ENCODE measurements around the gene EYS. TPM values are rescaled to one million over a fixed set of nuclear protein-coding genes. Genes with fewer than 3 reads are reported as not detected.
A peak's percentile ranks its signal among the peaks of the same experiment; 100 is the strongest.

The EYS gene
- polyA plus RNA-seq, 6 donors from 2014 or later, result 0.06 to 0.18 (median 0.07) TPM; not detected in 1

DNA sequence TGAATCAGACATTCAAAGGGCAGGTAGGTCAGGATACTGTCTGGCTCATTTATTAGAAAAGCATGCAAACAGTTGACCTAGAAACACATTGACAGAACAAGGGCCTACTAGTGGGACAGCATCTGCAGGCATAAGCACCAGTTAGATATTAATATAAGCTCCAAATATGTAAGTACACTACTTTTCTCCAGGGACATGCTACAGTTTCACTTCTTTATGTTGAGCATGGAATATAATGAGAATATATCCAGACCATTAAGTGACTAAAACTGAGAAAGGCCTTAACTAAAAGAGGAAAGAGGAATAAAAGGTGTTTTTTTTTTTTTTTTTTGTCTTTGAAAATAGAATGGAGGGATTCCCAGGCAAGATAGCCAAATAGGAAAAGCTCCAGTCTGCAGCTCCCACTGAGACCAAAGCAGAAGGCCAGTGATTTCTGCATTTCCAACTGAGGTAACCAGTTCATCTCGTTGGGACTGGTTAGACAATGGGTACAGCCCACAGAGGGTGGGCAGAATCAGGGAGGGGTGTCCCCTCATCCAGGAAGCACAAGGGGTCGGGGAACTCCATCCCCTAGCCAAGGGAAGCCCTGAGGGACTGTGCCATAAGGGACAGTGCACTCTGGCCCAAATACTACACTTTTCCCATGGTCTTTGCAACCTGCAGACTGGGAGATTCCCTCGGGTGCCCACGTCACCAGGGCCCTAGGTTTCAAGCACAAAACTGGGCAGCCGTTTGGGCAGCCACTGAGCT, 1819.8 kb downstream of the EYS start:
- Mint-ChIP-seq H3K9me3 (peaks cover 0 to 10% (median 3%) of the 10 kb centered on the region in 7 donors), H3K27me3 (no peaks in the 10 kb centered on the region), H3K27ac (no peak overlapping the region), H3K4me1 (peaks cover 0 to 7% (median 0%) of the 10 kb centered on the region in 3 donors), H3K36me3 (no peaks in the 10 kb centered on the region), H3K4me3 (no peak overlapping the region)
- DNase-seq (no peak), ATAC-seq (ENCODE audit: low read depth in 2 of 2) (no peak)

DNA sequence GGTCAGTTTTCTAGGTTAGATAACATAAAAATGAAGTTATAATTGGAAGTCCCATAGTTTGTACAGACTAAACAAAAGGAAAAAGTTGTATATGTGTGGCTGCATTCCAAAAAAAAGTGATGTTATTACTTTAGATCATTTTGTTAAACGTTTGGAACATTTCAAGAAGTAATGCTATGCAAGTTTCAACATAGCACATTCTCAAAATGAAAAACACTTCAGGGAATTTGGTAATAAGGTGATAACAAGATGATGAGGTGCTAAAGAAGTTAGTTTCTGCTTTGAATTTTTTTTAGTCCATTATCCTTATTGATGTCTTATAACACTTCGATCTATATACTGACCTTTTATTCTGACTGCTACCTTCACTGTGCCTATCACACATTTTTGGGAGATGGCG, 1820.7 kb downstream of the EYS start:
- H3K9me3 Mint-ChIP-seq, result peaks cover 0 to 10% (median 3%) of the 10 kb centered on the region in 7 donors

DNA sequence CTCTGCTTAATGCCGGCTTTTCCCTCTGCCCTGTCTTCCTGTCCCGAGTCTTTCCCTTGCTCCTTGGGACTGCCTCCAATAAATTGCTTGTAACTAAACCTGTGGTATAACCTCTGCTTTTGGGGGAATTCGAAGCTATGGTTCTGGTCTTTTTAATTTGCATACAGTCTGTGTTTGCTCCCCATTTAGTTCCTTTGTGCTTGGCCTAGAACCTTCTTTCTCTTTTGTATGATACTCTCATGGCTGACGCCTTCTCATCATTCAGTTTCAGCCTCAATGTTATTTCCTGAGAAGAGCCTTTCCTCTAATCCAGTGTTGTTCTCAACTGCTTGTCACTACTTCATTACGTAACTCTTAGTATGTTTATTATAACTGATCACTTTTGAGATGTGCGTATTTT, 1823.4 kb downstream of the EYS start:
- Mint-ChIP-seq H3K4me3 (no peak overlapping the region), H3K4me1 (peaks cover 0 to 7% (median 0%) of the 10 kb centered on the region in 3 donors), H3K36me3 (no peaks in the 10 kb centered on the region), H3K27me3 (no peaks in the 10 kb centered on the region), H3K9me3 (peaks cover 0 to 12% (median 4%) of the 10 kb centered on the region in 7 donors), H3K27ac (peak overlapping the region in 1 of 6 donors; percentile 7)
- DNase-seq (no peak), ATAC-seq (ENCODE audit: low read depth in 2 of 2) (no peak)

More for the DNA sequence above, 1820.7 kb downstream of the EYS start:
- H3K36me3 Mint-ChIP-seq, result no peaks in the 10 kb centered on the region
- DNase-seq (no peak), ATAC-seq (ENCODE audit: low read depth in 2 of 2) (no peak)
- H3K27me3 Mint-ChIP-seq, result no peaks in the 10 kb centered on the region
- no peak overlapping the region for H3K27ac Mint-ChIP-seq
- peaks cover 0 to 7% (median 0%) of the 10 kb centered on the region in 3 donors for H3K4me1 Mint-ChIP-seq
- H3K4me3 Mint-ChIP-seq, result no peak overlapping the region

DNA sequence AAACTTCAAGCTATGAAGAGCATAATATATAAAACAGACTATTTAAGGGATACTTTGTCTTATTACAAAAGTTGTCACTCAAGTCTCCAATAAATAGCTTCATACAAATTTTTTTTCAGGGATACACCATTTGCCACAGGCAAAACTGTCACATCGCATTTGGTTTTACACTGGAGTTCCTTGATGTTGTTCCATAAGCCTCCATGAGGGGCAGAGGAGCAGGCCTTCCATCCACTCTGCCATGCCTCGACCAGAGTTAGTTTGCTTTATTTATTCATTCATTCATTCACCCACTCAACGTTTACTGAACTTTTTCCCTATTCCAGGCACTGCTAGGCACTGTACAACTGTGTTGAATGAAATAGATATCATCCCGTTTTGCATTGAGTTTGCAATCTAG, 1824.8 kb downstream of the EYS start:
- H3K27ac Mint-ChIP-seq, result no peak overlapping the region
- DNase-seq, result no peak
- no peaks in the 10 kb centered on the region for H3K27me3 Mint-ChIP-seq
- H3K36me3 Mint-ChIP-seq, result no peaks in the 10 kb centered on the region
- peaks cover 0 to 7% (median 0%) of the 10 kb centered on the region in 3 donors for H3K4me1 Mint-ChIP-seq
- no peak for ATAC-seq (ENCODE audit: low read depth in 2 of 2)
- no peak overlapping the region for H3K4me3 Mint-ChIP-seq
- H3K9me3 Mint-ChIP-seq, result peaks cover 3 to 17% (median 8%) of the 10 kb centered on the region in 7 donors

DNA sequence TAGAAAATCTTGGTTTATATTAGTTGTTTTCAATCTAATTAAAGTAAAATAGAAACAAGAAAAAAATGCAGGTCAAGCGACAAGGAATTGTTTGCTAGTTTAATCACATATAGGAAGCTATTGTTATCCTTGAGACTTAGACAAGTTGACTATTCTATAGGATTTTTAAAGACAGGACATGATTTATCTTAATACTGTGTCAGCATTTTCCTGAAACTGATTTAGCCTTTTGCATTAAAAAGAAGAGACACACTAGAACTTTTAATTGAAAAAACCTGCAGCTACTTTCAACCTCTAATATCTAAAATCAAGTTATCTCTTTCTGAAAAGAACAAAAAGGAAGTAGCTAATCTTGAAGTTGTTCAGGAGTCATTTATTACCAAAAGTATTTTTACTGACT, 1825.2 kb downstream of the EYS start:
- Mint-ChIP-seq H3K4me3 (no peak overlapping the region), H3K27ac (no peak overlapping the region), H3K9me3 (peaks cover 3 to 20% (median 9%) of the 10 kb centered on the region in 7 donors), H3K27me3 (no peaks in the 10 kb centered on the region), H3K36me3 (no peaks in the 10 kb centered on the region), H3K4me1 (peaks cover 0 to 7% (median 0%) of the 10 kb centered on the region in 3 donors)
- no peak for ATAC-seq (ENCODE audit: low read depth in 2 of 2)
- DNase-seq, result no peak

DNA sequence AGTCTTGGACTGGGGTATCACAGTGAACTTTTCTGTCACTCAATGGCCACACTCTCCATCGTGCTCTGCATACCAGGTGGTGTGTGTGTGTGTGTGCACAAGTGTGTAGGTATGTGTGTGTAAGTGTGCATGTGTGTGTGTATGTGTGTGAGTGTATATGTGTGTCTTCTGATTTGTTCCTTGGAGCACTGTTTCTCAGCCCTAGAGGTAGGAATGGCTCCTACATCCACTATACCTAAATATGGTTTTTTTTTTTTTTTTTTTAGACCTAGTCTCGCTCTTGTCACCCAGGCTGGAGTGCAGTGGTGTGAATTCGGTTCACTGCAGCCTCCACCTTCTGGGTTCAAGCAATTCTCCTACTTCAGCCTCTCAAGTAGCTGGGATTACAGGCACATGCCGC, 1834.8 kb downstream of the EYS start:
- Mint-ChIP-seq H3K4me3 (no peak overlapping the region), H3K27me3 (no peaks in the 10 kb centered on the region), H3K36me3 (no peaks in the 10 kb centered on the region), H3K4me1 (no peaks in the 10 kb centered on the region), H3K27ac (no peak overlapping the region), H3K9me3 (peaks cover under 1 to 18% (median 6%) of the 10 kb centered on the region in 7 donors)
- ATAC-seq (ENCODE audit: low read depth in 2 of 2) (no peak), DNase-seq (no peak)

DNA sequence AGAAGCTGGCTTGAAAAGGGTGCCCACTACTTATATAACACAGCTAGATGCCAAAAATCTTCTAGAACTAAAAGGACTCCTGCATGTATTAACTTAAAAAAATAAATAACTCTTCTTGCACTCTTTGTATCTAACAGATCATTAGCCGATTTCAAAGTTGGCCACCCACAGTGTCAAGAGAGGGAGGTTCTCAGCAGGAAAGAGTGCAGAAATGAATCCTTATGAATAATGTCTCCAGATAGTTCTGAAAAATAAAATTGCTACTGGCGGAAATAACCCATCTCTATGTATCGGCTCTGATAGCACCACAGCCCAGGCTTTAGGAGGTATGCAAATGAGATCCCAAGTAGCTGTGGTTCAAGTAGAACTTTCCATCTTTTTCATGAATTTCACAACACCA, 1838.7 kb downstream of the EYS start:
- DNase-seq, result no peak
- H3K4me1 Mint-ChIP-seq, result no peaks in the 10 kb centered on the region
- no peak overlapping the region for H3K4me3 Mint-ChIP-seq
- H3K9me3 Mint-ChIP-seq, result peaks cover 0 to 2% (median 0%) of the 10 kb centered on the region in 7 donors
- no peaks in the 10 kb centered on the region for H3K36me3 Mint-ChIP-seq
- H3K27ac Mint-ChIP-seq, result no peak overlapping the region
- no peak for ATAC-seq (ENCODE audit: low read depth in 2 of 2)
- no peaks in the 10 kb centered on the region for H3K27me3 Mint-ChIP-seq

DNA sequence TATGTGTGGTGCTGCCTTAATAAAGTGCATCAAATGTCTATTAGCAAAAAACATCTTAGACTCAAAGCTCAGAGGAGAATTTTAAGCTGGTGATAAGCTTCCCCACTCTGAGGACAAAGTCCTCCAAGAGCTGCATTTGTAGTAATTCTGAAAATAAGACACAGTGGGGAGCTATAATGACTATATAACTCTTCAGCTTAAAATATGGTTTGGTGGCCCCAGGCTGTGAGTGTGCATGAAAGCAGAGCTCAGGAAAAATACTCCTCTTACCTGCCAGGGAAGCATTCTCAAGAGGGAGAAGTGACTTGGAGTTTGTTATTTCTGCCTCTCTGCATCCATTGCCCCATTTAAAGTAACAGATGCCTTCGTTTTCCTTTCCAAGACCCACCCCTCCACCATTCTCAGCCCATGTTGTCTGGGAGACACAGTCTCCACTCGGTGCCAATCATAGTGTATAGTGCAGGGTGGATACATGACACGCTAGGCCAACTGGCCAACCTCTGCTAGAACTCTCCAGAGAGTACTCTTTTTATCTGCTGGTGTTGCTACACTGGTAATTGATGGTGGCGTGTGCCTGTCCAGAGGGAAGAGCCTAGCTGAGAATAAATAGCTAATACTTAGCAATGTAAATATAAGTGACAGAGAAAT, 1842.2 kb downstream of the EYS start:
- Mint-ChIP-seq H3K9me3 (no peaks in the 10 kb centered on the region), H3K4me3 (no peak overlapping the region), H3K36me3 (no peaks in the 10 kb centered on the region), H3K4me1 (no peaks in the 10 kb centered on the region), H3K27me3 (no peaks in the 10 kb centered on the region), H3K27ac (no peak overlapping the region)
- DNase-seq (no peak), ATAC-seq (ENCODE audit: low read depth in 2 of 2) (no peak)

DNA sequence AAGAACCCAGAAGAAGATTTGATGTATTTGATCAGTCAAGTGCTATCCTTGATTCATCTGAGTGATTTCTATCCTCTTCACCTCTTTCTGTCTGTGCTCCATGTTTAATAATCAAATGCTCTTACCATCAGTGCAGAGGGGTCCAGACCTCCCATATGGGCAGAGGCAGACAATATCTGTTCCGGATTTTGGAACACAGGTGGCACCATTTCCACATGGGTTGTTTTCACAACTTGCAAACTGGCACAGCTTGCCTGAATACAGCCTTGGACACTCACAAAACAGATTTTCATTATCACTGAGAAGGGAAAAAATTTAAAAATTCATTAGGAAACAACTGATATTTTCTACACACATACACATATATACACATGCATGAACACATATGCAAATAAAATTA, 1843.0 kb downstream of the EYS start:
- no peaks in the 10 kb centered on the region for H3K27me3 Mint-ChIP-seq
- H3K27ac Mint-ChIP-seq, result no peak overlapping the region
- DNase-seq, result no peak
- ATAC-seq (ENCODE audit: low read depth in 2 of 2), result no peak
- H3K36me3 Mint-ChIP-seq, result no peaks in the 10 kb centered on the region
- no peaks in the 10 kb centered on the region for H3K4me1 Mint-ChIP-seq
- H3K4me3 Mint-ChIP-seq, result no peak overlapping the region
- no peaks in the 10 kb centered on the region for H3K9me3 Mint-ChIP-seq

DNA sequence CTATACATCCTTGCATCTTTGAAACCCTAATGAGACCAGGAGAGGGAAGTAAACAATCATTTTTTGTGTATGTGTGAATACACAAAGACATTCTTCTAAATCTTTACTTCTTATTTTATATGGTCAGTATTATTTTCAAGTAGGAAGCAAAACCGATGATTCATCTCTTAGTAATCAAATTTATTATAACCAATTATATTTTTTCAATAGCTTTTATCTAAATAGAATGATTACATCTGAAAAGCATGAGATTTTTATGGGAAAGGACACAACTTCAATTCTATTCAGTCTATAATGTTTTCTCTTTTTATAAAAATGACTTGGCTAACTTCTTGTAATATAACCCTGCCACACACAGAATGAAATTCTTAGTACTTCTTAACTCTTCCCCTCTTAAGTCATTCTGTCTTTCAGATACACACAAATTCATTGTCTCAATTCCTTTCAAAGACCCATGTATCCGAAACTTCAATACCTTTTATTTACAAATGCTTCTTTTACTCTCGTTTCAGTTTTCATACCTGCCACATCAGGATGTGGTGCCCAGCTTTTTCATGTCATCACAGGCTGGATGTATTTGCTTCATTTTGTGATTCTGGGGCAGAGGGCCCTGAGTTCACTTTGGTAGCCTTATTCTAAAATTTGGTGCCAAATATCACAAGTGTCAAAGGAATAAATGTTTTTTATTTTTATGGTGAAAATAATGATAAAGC, 1844.4 kb downstream of the EYS start:
- H3K4me1 Mint-ChIP-seq, result no peaks in the 10 kb centered on the region
- H3K27ac Mint-ChIP-seq, result no peak overlapping the region
- no peaks in the 10 kb centered on the region for H3K9me3 Mint-ChIP-seq
- ATAC-seq (ENCODE audit: low read depth in 2 of 2) (no peak), DNase-seq (no peak)
- no peaks in the 10 kb centered on the region for H3K27me3 Mint-ChIP-seq
- no peak overlapping the region for H3K4me3 Mint-ChIP-seq
- H3K36me3 Mint-ChIP-seq, result no peaks in the 10 kb centered on the region

DNA sequence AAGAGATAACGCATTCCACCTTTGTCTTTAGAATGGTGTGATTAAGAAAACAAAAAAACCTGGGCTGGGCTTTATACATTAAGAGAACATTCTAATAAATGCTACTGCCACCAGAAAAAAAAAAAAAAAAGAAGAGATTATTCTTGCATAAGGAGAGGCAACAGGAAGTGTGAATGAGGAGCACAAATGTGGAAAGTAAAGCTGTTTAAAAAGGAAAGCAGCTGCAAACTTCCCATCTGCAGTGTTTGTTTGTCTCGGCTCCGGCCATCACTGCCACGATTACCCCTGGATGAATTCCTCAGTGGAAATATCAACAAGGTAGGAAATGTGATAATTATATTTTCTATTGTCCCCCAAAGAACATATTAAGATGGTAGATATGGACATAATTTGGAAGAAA, 1847.5 kb downstream of the EYS start:
- no peaks in the 10 kb centered on the region for H3K9me3 Mint-ChIP-seq
- DNase-seq (no peak), ATAC-seq (ENCODE audit: low read depth in 2 of 2) (no peak)
- no peaks in the 10 kb centered on the region for H3K27me3 Mint-ChIP-seq
- H3K4me1 Mint-ChIP-seq, result no peaks in the 10 kb centered on the region
- H3K27ac Mint-ChIP-seq, result no peak overlapping the region
- H3K4me3 Mint-ChIP-seq, result no peak overlapping the region
- H3K36me3 Mint-ChIP-seq, result no peaks in the 10 kb centered on the region

DNA sequence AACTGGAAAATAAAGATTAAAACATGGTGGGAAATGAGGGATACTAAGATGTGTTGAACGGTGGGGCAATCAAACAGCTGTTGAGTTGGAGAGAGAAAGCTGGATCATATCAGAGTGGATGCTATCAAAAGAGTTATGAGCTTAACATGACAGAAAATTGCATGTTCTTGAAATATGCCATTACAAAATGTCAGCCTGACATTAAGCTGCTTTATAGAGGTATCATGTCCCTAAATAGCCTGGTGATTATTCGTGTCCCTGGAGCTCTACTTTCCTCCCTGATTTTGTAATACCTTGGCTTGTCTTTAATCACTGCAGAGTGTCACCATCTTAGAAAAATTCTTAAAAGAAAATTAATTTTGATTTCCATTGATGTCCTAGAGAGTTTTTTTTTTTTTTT, 1848.3 kb downstream of the EYS start:
- no peaks in the 10 kb centered on the region for H3K4me1 Mint-ChIP-seq
- ATAC-seq (ENCODE audit: low read depth in 2 of 2) (no peak), DNase-seq (no peak)
- no peak overlapping the region for H3K27ac Mint-ChIP-seq
- no peaks in the 10 kb centered on the region for H3K27me3 Mint-ChIP-seq
- H3K9me3 Mint-ChIP-seq, result peaks cover 0 to 2% (median 0%) of the 10 kb centered on the region in 7 donors
- no peaks in the 10 kb centered on the region for H3K36me3 Mint-ChIP-seq
- no peak overlapping the region for H3K4me3 Mint-ChIP-seq

DNA sequence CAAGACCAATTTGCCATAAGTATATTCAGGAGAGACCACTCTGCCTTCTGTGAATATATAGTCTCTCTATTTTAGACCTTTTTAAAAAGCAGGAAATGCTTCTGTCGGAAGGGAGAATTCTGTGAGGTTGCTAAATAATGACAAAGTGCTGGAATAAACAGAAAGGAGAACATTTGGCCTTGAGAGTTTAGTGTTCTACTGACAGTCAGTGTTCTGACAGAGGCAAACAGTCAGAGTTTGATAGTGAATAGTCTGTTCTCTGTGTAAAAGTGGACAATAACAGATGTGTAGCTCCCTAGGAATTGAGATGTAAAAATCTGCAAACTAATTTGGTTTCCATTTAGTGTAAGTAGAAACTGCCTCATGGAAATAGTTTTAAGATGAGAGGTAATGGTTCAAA, 1850.8 kb downstream of the EYS start:
- H3K9me3 Mint-ChIP-seq, result peaks cover 0 to 13% (median 6%) of the 10 kb centered on the region in 7 donors
- no peaks in the 10 kb centered on the region for H3K27me3 Mint-ChIP-seq
- H3K4me3 Mint-ChIP-seq, result peak overlapping the region in 1 of 8 donors; percentile 28
- no peak overlapping the region for H3K27ac Mint-ChIP-seq
- H3K4me1 Mint-ChIP-seq, result no peaks in the 10 kb centered on the region
- no peak for DNase-seq
- no peak for ATAC-seq (ENCODE audit: low read depth in 2 of 2)
- H3K36me3 Mint-ChIP-seq, result peaks cover 0 to 6% of the 10 kb centered on the region in 2 donors

DNA sequence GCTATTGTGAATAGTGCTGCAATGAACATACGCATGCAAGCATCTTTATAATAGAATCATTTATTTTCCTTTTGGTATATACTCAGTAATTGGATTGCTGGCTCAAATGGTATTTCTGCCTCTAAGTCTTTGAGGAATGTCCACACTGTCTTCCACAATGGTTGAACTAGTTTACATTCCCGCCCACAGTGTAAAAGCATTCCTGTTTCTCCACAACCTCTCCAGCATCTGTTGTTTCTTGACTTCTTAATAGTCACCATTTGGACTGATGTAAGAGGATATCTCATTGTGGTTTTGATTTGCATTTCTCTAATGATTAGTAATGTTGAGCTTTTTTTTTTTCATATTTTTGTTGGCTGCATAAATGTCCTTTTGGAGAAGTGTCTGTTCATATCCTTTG, 1862.7 kb downstream of the EYS start:
- Mint-ChIP-seq H3K36me3 (no peaks in the 10 kb centered on the region), H3K27ac (no peak overlapping the region), H3K27me3 (no peaks in the 10 kb centered on the region), H3K4me1 (no peaks in the 10 kb centered on the region), H3K9me3 (peaks cover 0 to 15% (median 7%) of the 10 kb centered on the region in 7 donors), H3K4me3 (no peak overlapping the region)
- ATAC-seq (ENCODE audit: low read depth in 2 of 2) (no peak), DNase-seq (no peak)

Data from naive B cell (primary cell).